HAP-1 (cell line): Measurements from ENCODE around the gene MRPL39.
A peak's percentile ranks its signal among the peaks of the same experiment; 100 is the strongest.

Experiments
- DNase-seq, 2 experiments: peaks; one replicate each; pipeline ENCODE4 v3.0.0-alpha.2; 2016 to 2020; ENCODE audit warnings: low spot score in 2 of 2
- H3K27me3 ChIP-seq: fragments of 250-450 bp; sonication (Bioruptor Pico); 2 replicates; pipeline ENCODE4 v1.5.1; 2020; ENCODE audit warnings: low read depth, mild to moderate bottlenecking, moderate library complexity
- H3K36me3 ChIP-seq: fragments of 250-450 bp; sonication (Bioruptor Pico); replicated peaks from 2 replicates; pipeline ENCODE4 v1.5.1; 2020; ENCODE audit warnings: mild to moderate bottlenecking
- H3K4me1 ChIP-seq: fragments of 250-450 bp; sonication (Bioruptor Pico); 2 replicates; pipeline ENCODE4 v1.5.1; 2020; ENCODE audit warnings: mild to moderate bottlenecking
- H3K4me3 ChIP-seq: fragments of 250-450 bp; sonication (Bioruptor Pico); 2 replicates; pipeline ENCODE4 v1.5.1; 2020; ENCODE audit warnings: mild to moderate bottlenecking, moderate library complexity
- H3K9me3 ChIP-seq: fragments of 250-450 bp; sonication (Bioruptor Pico); 2 replicates; pipeline ENCODE4 v1.5.1; 2020; ENCODE audit warnings: mild to moderate bottlenecking, moderate library complexity
- in situ Hi-C: fragments of 300-500 bp; cut with MboI; formaldehyde crosslinking; loops from 3 replicates; pipeline ENCODE4 v1.14.3; 2020; ENCODE audit warnings: low sequenced_read_pairs, inconsistent platforms, mixed read lengths

The MRPL39 gene

DNA sequence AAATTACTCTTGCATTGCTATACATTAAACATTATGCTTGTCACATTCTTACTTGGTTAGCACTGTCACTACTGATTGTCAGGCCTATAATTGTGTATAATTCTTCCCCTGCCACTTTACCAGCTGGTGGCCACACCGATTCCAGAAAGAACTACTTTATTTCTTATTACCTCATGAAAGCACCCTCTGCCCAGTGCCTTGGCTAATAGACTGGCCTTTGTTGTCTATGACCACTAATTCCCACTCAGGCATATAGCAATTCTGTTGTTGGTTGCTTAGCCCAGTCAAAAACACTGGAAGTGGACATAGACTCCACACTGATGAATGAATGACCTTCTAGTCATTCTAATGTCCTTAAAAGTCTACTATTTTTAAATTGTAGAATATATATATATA is 35.6 kb downstream of the MRPL39 start:
- H3K4me3 ChIP-seq: no peak overlapping the region
- in situ Hi-C loops: no loop called here
- no peaks in the 10 kb centered on the region for H3K27me3 ChIP-seq
- peaks cover 17% of the 10 kb centered on the region for H3K4me1 ChIP-seq
- H3K36me3 ChIP-seq: 0 out of 2 replicates have a peak, but pooled peaks cover 3% of the 10 kb centered on the region
- DNase-seq: no peak
- no peaks in the 10 kb centered on the region for H3K9me3 ChIP-seq

DNA sequence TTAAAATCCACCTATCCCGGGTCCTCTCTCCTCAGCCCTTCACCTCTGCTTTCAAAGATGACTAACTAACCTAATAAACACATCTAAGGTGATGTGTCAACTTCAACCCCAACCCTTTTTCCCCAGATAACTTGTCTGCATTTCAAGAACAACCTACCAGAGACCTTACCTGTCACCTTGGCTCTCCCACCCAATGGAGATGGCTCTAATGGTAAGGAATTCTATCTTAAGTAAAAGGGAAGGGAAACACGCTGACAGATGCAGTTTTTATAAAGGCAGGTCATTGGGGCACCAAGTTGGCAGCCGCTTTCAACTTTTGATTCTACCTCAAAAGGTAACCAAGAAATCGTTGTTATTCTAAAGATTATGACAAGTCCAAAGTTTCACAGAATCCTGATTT is 37.6 kb downstream of the MRPL39 start:
- Histone ChIP-seq H3K36me3 (0 out of 2 replicates have a peak, but pooled peaks cover 3% of the 10 kb centered on the region), H3K27me3 (no peaks in the 10 kb centered on the region), H3K9me3 (no peaks in the 10 kb centered on the region), H3K4me1 (peaks cover 10% of the 10 kb centered on the region), H3K4me3 (no peak overlapping the region)
- DNase-seq: no peak
- in situ Hi-C loops: no loop called here

DNA sequence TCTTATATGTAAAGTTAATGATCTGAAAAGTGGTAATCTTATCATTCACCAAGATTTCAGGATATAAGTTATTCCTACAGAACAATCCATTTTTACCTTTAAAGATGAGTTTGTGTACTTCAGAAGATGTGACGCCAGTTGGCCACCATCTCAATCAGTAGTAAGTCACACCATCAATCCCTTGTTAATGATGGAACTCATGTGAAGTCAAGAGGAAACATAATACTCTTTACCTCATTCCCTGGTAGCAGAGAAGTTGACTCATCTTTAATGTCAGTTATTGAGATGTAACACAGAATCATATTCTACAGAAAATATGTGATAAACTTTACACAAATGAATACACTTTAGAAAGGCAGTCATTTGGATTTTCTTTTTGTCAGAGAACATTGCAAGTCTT is 38.2 kb downstream of the MRPL39 start:
- in situ Hi-C loops: no loop called here
- H3K4me1 ChIP-seq: peaks cover 7% of the 10 kb centered on the region
- no peaks in the 10 kb centered on the region for H3K27me3 ChIP-seq
- H3K9me3 ChIP-seq: no peaks in the 10 kb centered on the region
- no peak for DNase-seq
- 0 out of 2 replicates have a peak, but pooled peaks cover 3% of the 10 kb centered on the region for H3K36me3 ChIP-seq
- no peak overlapping the region for H3K4me3 ChIP-seq

DNA sequence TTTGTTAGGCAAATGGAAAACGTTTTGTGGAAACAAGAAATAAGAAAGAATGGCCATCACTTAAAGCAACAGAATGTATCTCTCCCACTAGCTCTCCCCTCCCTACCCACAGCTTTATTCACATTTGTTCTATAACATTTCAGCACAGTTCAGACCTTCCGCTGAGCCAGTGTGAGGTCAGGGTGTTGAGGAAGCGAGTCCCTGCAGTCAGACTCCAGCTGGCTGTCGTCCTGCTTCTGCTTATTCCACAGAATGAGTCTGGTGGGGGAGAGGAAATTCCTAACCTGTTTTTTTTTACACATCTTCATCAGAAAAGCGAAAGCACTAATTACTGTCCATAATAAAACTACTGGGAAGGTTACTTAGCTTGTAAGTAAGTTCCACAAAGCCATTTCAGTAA is 39.0 kb downstream of the MRPL39 start:
- 0 out of 2 replicates have a peak, but pooled peaks cover 3% of the 10 kb centered on the region for H3K4me1 ChIP-seq
- 0 out of 2 replicates have a peak, but pooled peaks cover 3% of the 10 kb centered on the region for H3K36me3 ChIP-seq
- H3K4me3 ChIP-seq: no peak overlapping the region
- no peaks in the 10 kb centered on the region for H3K9me3 ChIP-seq
- in situ Hi-C loops: no loop called here
- DNase-seq: peak; percentile 15 to 30
- H3K27me3 ChIP-seq: no peaks in the 10 kb centered on the region

- Histone ChIP-seq H3K4me1 (0 out of 2 replicates have a peak, but pooled peaks cover 3% of the 10 kb centered on the region), H3K9me3 (no peaks in the 10 kb centered on the region), H3K4me3 (no peak overlapping the region), H3K27me3 (no peaks in the 10 kb centered on the region), H3K36me3 (peaks cover 3% of the 10 kb centered on the region; the same call in 1 of the 2 replicates)
- in situ Hi-C loops: no loop called here
- DNase-seq: no peak
Observed at GRCh38 chr21:25567472-25567871, 39.8 kb downstream of the MRPL39 start.

DNA sequence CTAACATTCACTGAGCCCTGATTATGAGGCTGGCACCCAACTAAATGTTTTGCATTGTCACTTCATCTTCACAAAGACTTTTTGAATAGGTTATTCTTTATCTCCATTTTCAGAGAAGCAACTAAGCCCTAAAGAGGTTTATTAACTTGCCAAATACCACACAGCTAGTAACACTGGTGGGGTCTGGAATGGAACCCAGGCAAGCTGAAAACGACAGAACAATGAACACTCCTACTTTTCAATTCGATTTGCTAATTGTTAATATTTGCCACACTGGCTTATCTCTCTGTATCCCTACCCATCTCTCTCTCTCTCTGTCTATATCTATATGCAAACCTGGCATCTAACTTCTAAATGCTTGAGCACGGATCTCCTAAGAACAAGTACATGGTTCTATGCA is 40.6 kb downstream of the MRPL39 start:
- Histone ChIP-seq H3K4me3 (no peak overlapping the region), H3K4me1 (0 out of 2 replicates have a peak, but pooled peaks cover 3% of the 10 kb centered on the region), H3K9me3 (no peaks in the 10 kb centered on the region), H3K36me3 (peaks cover 3% of the 10 kb centered on the region; the same call in 1 of the 2 replicates), H3K27me3 (no peaks in the 10 kb centered on the region)
- no peak for DNase-seq
- in situ Hi-C loops: no loop called here

- no peaks in the 10 kb centered on the region for H3K9me3 ChIP-seq
- no peak for DNase-seq
- no peaks in the 10 kb centered on the region for H3K27me3 ChIP-seq
- in situ Hi-C loops: no loop called here
- H3K4me3 ChIP-seq: no peak overlapping the region
- H3K4me1 ChIP-seq: 0 out of 2 replicates have a peak, but pooled peaks cover 3% of the 10 kb centered on the region
- H3K36me3 ChIP-seq: peaks cover 3% of the 10 kb centered on the region; the same call in 1 of the 2 replicates
Observed at GRCh38 chr21:25565272-25566211, 41.7 kb downstream of the MRPL39 start.

GRCh38 chr21:25564349-25564948 is 42.8 kb downstream of the MRPL39 start:
- in situ Hi-C loops: no loop called here
- no peaks in the 10 kb centered on the region for H3K9me3 ChIP-seq
- H3K4me3 ChIP-seq: no peak overlapping the region
- H3K4me1 ChIP-seq: 0 out of 2 replicates have a peak, but pooled peaks cover 3% of the 10 kb centered on the region
- peaks cover 3% of the 10 kb centered on the region; the same call in 1 of the 2 replicates for H3K36me3 ChIP-seq
- DNase-seq: no peak
- no peaks in the 10 kb centered on the region for H3K27me3 ChIP-seq

GRCh38 chr21:25563361-25564116 is 43.7 kb downstream of the MRPL39 start:
- in situ Hi-C loops: no loop called here
- H3K4me3 ChIP-seq: no peak overlapping the region
- peaks cover 3% of the 10 kb centered on the region; the same call in 1 of the 2 replicates for H3K36me3 ChIP-seq
- no peaks in the 10 kb centered on the region for H3K9me3 ChIP-seq
- 0 out of 2 replicates have a peak, but pooled peaks cover under 1% of the 10 kb centered on the region for H3K4me1 ChIP-seq
- no peaks in the 10 kb centered on the region for H3K27me3 ChIP-seq
- no peak for DNase-seq

DNA sequence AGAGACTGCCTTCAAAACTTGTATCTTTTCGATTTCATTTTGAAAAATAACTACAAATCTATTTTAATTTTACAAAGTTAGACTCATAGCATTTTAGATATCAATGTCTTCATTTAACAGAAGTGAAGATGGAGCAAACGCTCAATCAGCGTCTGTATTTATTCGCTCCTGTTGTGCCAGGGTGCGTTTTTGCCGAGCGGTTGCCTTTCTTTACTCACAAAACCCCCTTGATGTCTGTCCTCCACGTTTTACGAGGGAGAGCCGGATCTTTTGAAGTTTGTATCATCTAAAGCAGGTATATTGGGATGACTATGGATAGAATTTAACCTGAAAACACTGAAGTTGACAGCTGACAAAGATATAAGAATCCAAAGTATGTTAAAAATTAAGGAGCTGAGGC is 44.6 kb downstream of the MRPL39 start:
- H3K4me3 ChIP-seq: no peak overlapping the region
- in situ Hi-C loops: no loop called here
- no peaks in the 10 kb centered on the region for H3K27me3 ChIP-seq
- DNase-seq: no peak
- no peaks in the 10 kb centered on the region for H3K9me3 ChIP-seq
- H3K36me3 ChIP-seq: peaks cover 3% of the 10 kb centered on the region; the same call in 1 of the 2 replicates
- no peaks in the 10 kb centered on the region for H3K4me1 ChIP-seq

- no peaks in the 10 kb centered on the region for H3K27me3 ChIP-seq
- in situ Hi-C loops: no loop called here
- no peaks in the 10 kb centered on the region; the same call in 1 of the 2 replicates for H3K36me3 ChIP-seq
- peak in 1 of 2 experiments; percentile 38 for DNase-seq
- peak overlapping the region; percentile 4; the same call in 1 of the 2 replicates for H3K4me3 ChIP-seq
- H3K4me1 ChIP-seq: no peaks in the 10 kb centered on the region
- no peaks in the 10 kb centered on the region for H3K9me3 ChIP-seq
Observed at GRCh38 chr21:25561668-25562641, 45.3 kb downstream of the MRPL39 start.

GRCh38 chr21:25560891-25561290 is 46.4 kb downstream of the MRPL39 start:
- no peaks in the 10 kb centered on the region; the same call in 1 of the 2 replicates for H3K36me3 ChIP-seq
- no peaks in the 10 kb centered on the region for H3K27me3 ChIP-seq
- no peaks in the 10 kb centered on the region for H3K9me3 ChIP-seq
- H3K4me3 ChIP-seq: no peak overlapping the region
- H3K4me1 ChIP-seq: no peaks in the 10 kb centered on the region
- DNase-seq: no peak
- in situ Hi-C loops: no loop called here
